G401.6 (cell line): ENCODE measurements around the gene NR2C2AP.

ENCODE experiments used
- FAIRE-seq: peaks from 2 replicates; lab custom pipeline; 2012; peaks lifted over from hg19 to GRCh38; lab: Jason Lieb, UNC

Gene NR2C2AP

DNA sequence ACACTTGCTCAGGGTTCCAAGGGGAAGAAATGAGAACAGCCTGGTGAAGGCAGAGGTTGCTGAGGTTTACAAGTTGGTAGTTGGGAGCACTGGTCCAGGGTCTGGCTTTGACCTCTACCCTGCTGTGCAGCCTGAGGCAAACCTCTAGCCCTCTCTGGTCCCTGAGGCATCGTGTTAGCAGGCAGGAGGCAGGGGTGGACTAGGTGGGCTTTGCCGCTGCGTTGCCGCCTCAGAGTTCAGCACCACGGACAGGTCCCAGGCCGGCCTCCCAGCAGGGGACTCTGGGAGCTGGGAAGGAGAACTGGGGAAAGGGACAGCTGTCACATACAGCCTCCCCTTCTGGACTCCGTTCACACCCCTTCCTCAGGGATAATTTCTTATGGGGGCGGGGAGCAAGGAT lies 11.7 kb upstream of the NR2C2AP start:
- no peak for FAIRE-seq

DNA sequence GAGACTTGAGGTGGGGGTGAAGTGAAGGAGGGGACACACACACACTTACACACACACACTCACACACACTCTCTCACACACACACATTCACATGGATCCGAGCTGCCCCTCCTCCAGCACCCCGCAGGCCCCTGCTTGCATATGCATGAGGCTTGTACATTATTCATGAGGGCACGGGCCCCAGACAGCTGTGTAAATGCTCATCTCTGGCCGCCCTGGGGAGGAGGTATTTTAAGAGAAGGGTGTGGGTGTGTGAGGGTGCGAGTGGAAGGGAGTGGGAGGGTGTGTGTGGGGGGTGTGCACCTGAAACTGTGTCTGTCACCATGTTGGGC lies 10.9 kb upstream of the NR2C2AP start:
- FAIRE-seq: no peak

DNA sequence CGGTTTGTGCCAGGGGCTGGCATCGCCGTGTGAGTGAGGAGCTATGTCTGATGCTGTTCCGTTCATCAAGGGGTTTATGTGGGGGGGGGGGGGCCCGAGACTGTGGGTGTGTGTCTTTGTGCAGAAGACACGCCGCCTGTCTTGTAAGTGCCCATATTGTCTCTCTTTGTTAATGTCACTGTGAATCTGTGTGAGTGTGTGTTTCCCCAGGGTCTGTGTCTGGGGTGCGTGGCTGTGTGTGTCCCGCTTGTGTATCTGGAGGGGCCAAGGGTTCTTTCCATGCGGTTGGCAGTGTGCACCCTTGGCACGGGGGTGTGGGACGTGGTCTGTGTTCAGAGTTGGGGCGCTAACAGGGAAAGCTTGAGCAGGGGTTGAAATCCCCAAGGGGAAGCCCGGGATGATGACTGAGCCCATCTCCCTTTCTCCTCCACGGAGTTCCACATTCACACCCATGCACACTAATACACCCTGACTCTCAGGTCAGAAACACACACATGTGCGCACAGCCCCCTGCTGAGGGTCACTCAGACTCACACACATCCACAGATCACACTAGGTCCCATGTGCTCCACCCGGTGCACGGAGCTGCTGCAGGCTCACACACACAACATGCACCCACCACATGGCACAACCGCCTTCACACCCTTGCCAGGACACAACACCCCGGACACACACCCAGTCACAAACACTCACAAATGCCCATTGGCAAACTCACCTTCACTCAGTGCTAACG lies 10.4 kb upstream of the NR2C2AP start:
- FAIRE-seq: no peak

DNA sequence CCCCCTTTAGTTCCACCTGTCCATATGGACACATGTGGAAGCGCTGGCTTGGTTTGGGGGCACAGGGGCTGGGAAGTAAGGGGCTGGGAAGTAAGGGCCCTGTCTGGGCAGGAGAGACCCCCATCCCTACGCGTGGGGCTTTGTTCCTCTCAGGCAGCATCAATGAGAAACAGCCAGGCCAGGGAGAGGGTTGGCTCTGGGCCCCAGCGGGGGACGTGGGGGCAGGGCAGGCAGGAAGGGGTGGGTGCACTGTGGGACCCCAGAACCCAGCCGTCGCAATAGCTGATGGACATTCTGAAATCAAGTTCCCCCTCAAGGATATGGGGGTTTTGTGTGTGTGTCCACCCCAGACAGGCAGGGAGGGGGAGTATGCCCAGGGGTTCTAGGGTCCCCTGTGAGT lies 9.7 kb upstream of the NR2C2AP start:
- FAIRE-seq: no peak

DNA sequence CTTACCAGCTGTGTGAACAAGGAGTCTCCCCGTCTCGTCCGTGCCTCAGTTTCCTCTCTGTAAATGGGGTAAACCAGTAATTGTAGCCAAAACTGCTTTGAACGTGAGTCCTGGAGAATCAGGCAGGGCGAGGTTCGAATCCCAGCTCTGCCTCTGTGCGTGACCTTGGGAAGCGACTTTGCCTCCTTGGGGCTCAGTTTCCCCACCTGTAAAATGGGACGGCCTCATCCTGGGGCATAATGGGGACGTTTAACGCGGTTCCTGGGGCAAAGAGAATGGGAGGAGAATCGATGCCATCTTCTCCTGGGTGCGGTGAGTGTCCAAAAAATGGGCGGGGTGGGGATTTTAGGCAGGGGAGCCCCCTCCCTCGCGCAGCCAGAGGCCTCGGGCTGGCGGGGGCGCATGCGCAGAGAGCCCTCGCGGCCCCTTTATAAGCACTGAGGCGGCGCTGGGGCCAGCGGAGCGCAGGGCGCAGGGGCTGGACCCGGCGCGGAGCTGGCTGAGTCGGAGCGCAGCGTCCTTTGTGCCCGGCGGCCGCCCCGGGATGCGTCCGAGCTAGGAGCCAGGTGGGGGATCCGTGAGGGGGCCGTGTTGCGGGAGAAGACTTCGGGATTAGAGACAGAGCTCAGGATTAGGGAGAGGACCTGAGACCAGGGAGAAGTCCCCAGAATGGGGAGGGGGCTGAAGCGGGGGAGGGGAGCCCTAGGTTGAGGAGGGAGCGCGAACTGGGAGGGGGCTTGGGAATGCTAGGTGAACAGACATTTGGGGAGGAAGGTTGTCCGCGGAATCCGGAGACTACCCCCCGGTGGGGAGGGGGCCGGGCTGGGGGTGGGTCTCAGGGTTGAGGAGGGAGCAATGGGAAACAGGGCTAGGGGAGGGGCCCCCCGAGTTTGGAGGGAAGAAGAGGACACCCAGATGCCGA lies 8.5 kb upstream of the NR2C2AP start, which contains the start of gene NCAN:
TSS of gene NCAN (plus strand) at position 460 of the 922 bp plus-strand sequence. CDS start 4,996 bp downstream, outside the sequence.
- FAIRE-seq: no peak

DNA sequence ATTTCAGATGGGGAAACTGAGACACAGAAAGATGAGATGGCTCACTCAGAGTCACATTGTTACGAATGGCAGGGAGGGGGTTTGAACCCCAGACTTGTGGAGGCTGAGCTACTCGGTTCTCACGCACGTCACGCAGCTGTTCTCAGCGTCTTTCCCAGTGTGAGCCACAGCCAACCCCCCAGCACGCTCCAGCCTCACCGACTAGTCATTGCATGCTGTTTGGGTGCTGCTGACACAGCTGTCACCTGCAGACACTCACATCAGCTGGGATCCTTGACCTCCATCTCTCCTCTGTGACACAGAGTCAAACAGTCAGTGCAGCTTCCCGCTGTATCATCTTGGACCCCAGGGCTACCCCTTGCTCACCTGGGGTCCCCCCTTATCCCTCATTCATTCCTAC lies 6.2 kb upstream of the NR2C2AP start:
- no peak for FAIRE-seq

DNA sequence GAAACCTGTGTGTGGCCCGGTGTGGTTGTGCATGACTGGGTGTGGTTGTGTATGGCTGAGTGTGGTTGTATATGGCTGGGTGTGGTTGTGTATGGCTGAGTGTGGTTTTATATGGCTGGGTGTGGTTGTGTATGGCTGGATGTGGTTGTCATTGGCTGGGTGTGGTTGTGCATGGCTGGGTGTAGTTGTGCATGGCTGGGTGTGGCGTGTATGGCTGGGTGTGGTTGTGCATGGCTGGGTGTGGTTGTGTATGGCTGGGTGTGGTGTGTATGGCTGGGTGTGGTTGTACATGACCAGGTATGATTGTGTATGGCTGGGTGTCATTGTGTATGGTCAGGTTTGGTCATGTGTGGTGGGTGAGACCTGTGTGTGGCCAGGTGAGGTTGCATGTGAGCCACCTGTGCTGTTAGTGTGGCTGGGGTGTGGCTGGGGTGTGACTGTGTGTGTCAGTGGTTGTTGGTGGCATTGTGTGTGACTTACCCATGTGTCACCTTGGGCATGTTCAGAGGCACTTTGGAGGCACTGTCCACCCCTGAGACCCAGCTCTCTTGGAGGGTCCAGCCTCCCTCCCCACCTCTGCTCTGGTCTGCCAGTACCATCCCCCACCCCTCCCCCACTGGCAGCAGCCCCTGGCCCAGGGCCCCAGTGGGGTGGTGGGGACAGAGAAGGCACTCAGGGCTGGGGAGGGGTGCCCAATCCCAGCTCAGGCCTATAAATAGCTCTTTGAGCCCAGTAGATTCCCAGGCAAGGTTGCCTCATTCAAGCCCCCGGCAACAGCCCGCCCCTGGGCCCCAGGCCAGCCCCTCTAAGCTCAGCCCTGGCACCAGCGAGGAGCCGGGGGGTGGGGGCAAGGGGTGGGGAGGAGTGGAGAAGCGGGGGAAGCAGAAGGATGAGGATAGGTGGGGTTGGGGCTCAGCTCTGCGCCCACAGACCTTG lies 4.7 kb upstream of the NR2C2AP start:
- no peak for FAIRE-seq

DNA sequence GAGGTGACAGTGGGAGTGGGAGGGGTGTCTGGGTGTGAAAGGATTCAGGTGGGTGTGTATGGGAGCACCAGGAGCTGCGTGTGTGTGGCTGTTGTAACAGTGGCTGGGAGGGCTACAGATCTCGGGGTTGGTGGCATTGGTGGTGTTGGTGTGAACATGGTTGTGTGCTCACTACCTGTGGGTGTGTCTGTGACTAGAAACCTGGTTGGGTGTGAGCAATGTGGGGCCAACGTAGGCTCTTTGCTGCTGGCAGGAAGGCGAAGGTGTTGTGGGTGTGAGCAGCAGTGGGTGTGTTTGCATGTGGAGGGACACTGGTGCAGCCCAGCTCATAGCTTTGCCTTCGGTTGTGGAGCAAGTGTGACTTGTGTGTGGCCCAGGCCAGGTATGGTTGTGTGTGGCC lies 3.7 kb upstream of the NR2C2AP start:
- FAIRE-seq: no peak

DNA sequence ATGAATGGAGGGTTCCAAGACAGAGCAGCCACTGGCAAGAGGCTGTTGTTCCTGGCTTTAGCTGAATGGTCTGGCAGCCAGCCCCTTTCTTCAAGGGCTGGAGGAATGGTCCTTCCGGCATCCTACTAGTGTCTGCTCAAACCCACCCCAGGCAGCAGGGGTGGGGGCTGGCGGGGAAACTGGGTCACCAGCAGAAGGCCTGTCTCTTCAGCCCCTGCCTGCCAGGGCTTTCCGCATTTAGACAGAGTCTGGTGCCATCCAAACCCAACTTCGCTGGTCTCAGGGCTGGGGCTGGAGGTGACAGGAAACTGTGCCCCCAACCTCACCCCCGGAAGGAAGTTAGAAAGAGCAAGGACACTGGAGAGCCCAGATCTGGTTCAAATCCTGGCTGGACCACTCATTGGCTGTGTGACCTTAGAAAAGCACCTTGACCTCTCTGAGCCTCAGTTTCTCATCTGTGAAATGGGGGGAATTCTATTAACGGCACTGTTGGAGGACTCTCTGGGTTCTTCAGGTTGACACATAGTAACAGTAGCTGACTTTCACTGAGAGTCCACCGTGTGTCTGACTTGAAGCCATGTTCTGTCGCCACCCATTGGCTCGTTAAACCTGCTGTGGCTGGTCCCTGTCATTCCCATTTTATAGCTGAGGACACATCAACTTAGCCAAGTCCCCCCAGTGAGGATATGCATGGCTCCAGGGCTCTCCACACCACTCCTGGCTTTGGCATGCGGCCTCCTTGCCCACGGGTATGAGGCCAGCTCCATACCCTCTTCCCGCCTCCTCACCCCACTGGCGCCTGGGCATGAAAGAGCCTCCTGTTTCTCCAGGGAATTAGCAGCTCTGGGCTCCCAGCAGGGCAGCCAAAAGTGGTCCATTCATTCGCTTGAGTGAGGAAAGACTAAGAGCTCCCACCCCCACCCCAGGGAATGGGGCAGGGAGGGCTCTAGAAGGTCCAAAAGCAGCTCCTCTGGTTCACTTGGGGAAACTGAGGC lies 2.5 kb upstream of the NR2C2AP start:
- FAIRE-seq: no peak

DNA sequence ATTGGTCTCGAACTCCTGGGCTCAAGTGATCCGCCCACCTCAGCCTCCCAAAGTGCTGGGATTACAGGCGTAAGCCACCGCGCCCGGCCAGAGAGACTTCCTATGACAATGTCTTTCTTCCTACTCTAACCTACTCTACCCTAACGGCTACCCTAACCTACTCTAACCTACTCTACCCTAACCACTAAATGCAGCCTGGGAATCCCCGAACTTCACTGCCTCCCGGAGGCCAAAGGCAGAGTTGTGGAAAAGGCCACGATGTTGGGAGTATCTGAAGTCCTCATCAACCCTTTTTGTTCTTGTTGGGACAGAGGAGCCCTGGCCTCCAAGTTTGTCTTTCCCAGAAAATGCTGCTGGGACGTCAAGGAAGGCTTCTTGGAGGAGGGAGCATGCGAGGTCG lies 967 bp upstream of the NR2C2AP start:
- no peak for FAIRE-seq

DNA sequence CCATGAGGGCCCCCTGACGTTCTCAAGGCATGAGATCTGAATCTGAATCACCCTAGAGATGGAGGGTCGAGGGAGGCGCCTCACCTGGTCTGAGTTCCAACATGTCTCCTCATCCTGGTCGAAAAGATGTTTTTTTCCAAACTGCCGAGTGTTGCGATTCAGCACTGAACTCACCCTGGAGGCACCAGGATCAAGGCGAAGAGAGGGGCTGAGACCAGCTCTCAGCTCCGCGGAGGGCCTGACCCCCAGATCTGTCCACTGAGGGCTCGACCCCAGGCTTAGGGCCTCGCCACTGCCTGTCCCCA lies 555 bp downstream of the NR2C2AP start:
- no peak for FAIRE-seq

DNA sequence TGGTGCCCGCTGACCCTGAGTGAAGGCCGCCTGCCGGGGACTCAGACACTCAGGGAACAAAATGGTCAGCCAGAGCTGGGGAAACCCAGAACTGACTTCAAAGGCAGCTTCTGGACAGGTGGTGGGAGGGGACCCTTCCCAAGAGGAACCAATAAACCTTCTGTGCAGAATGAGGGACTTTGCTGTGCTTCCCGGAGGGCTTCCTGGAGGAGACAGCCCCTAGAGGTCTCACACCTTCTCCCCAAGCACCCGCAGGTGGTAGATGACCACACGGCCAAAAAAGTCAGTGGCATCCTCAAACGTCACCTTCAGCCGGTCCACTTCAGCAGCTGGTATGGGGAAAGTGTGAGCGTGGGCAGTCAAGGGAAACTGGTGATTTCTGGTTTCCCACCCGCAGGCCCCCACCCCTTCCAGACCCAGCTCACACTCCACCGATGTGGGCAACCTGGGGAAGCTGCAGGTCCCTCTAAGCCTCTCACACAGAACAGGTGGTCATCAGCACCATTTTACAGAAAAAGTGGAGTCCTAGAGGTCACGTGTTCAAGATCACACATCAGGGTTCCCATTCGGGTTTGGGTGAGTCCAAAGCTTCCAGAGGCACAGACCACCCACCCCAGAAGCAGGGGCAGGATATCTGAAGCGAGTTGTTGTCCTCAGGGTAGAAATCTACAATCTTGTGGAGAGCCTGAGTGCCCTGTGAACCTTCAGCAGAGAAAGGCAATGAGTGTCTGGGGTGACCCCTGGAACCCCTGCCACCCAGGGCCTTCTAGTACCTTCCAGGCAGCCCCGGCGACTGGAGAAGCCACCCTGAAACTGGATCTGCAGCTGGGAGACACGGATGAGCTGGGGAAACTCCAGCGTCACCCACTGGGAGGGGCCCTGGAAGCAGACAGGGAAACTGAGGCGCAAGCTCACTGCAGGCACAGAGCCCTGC lies 1.2 kb downstream of the NR2C2AP start:
- no peak for FAIRE-seq

DNA sequence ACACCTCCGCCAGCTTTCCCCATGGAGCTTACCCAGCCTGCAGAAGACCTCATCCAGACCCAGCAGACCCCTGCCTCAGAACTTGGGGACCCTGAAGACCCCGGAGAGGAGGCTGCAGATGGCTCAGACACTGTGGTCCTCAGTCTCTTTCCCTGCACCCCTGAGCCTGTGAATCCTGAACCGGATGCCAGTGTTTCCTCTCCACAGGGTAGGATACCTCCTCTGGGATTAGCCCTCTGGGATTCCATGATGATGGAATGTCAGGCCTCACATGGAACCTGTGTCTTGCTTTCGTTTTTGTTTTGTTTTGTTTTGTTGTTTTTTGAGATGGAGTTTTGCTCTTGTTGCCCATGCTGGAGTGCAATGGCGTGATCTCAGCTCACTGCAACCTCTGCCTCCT lies 9.3 kb downstream of the NR2C2AP start:
- no peak for FAIRE-seq

DNA sequence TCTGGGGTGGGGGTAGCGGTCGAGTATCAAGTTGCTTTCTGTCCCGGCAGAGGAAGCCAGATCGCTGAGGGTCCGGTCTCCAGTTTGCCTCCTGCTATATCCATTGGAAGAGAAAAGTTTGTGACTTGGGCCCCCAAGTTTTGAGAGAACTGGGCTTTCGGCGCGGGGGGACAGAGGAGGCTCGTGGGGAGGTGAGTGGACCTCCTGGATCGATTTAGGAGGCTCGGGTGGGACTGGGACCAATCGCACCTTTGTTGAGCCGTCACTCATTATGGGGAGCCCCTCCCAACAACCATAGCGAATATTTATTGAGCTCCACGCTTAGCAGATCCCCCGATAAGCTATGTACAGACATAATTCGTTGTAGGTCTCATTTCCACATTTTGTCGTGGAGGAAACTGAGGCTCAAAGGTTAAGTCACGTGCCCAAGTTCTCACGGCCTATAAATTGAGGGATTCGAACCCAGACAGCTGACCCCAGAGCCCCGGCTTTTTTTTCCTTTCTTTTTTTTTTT lies 10.2 kb downstream of the NR2C2AP start:
- no peak for FAIRE-seq

DNA sequence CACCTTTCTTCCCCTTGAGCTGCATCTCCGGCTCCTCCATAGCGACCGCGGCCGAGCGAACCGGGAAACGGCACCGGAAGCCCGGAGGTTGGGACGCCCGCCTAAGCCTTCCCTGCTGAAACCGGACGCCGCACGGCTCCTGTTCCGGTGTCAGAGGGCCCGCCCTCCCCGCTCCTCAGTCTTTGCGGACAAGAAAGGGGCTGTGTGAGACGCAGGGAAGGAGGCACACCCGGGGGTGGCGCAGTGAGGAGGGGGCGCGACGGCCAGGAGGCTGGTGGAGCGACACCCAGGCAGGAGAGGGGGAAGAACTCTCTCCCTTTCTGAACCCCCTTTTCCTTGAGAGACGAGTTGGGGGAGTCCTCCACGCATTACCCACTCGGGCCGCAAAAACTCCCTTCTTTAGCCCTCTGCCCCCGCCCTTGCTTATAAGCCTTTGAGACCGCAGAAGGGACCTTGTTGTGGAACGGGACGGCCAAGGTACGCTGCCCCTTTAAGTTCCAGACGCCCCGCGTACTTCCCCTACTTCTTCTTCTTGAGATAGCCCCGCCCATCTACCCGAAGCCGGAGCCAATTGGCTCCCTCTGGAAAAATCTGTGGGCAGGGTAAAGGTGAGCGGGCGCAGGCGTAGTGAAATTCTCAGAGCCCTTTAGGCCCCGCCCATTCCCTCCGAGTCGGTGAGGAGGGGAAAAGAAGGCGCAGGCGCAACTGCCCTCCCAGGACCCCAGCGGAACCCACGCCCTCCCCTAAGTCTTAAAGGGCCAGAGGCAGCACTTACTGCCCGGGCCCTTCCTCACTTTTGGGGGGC lies 10.9 kb downstream of the NR2C2AP start, which contains the start of the genes BORCS8 and RFXANK:
TSS of gene BORCS8 (minus strand) at position 75 of the 805 bp plus-strand sequence. CDS start at position 40, 35 bp downstream.
TSS of gene RFXANK (plus strand) at position 181 of the 805 bp plus-strand sequence. CDS start 1,689 bp downstream, outside the sequence.
- FAIRE-seq: peak; percentile 99

DNA sequence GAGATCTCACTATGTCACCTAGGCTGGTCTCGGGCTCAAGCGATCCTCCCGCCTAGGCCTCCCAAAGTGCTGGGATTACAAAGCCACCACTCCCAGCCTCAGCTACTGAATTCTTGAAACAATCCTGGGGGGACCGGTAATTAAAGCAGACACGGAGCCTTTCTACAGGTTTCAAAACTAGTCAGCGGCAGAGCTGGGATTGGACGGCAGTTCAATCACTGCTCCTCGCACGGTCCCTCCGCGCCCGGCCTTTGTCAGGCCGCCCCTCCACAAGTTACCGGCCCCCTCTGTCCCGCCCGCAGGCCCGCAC lies 11.5 kb downstream of the NR2C2AP start:
- FAIRE-seq: no peak

DNA sequence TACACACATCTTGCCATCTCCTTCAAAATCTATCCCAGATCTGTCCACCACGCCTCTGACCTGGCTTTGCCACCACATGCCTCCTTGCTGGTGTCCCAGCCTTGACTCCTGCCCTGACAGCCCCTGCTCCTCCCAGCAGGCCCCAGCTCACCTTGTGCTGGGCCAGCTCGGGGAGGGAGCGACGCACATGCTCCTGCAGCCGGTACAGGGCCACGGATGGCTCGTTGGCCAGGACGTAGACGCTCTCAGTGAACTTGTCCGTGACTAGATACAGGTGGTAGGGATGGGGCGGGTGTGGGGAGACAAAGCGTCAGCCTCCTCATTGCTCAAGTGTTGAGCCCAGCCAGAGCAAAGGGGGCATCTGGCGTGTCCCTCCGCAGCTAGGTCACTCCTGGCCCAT lies 16.5 kb downstream of the NR2C2AP start:
- FAIRE-seq: no peak

DNA sequence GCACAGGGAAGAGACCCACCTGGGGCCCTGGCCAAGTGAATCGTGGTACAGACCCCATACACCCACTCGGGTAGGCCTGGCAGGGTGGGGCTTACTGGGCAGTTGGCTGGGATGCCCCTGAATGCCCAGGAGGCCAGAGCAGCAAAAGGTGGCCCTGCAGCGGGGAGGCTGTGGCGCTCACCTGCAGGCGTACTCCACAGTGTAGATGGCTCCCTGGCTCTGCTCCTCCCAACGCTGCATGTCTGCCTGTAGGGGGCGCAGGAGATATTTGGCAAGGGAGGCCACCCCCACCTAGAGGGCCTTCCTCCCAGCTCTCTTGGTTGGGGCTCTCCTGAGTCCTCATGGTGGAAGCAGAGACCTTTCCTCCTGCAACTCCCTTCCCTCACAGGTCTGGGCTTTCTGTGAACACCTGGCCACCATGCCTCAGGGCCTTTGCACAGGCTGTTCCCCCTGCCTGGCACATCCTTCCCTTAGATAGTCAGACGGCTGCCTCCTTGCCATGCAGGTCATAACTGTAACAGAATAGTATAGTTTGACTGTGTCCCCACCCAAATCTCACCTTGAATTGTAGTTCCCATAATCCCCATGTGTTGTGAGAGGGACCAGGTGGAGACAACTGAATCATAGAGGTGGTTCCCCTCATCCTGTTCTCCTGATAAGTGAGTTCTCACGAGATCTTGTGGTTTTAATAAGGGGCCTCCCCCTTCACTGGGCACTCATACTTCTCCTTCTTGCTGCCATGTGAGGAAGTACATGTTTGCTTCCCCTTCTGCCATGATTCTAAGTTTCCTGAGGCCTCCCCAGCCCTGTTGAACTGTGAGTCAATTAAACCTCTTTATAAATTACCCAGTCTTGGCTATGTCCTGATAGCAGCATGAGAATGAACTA lies 17.1 kb downstream of the NR2C2AP start:
- no peak for FAIRE-seq
